PFSK-1 (cell line): Measurements from ENCODE around the gene ZNF319.

ENCODE experiments used
- FOXP2 ChIP-seq: optimal IDR thresholded peaks from 2 replicates; pipeline ENCODE3; 2011; ENCODE audit warnings: borderline replicate concordance, control low read depth, inconsistent platforms; ENCODE audit not compliant: insufficient read depth; ENCODE audit errors: extremely low read length, extremely low read depth
- POLR2AphosphoS5 ChIP-seq: IDR thresholded peaks from 2 replicates; pipeline ENCODE4 v1.6.1; 2012; ENCODE audit warnings: low read depth, mild to moderate bottlenecking, control low read depth, low read length, moderate library complexity
- SIN3A ChIP-seq: IDR thresholded peaks from 2 replicates; pipeline ENCODE4 v1.6.1; 2012; ENCODE audit warnings: mild to moderate bottlenecking, low read length, moderate library complexity, borderline replicate concordance; ENCODE audit not compliant: insufficient read depth
- TAF1 ChIP-seq: IDR thresholded peaks from 2 replicates; pipeline ENCODE4 v1.6.1; 2012; ENCODE audit warnings: low read length, control low read depth, borderline replicate concordance; ENCODE audit not compliant: insufficient read depth
- TF ChIP-seq, protein P1 (sequence below), 2 experiments: IDR thresholded peaks; 2 replicates each; pipeline versions ENCODE4 v1.6.1 to v1.8.0; 2011 to 2012; ENCODE audit warnings: low read depth in 2 of 2, low read length in 2 of 2, control low read depth in 1 of 2, inconsistent platforms in 1 of 2, mild to moderate bottlenecking in 1 of 2, moderate library complexity in 1 of 2; ENCODE audit not compliant: insufficient read depth in 1 of 2

DNA sequence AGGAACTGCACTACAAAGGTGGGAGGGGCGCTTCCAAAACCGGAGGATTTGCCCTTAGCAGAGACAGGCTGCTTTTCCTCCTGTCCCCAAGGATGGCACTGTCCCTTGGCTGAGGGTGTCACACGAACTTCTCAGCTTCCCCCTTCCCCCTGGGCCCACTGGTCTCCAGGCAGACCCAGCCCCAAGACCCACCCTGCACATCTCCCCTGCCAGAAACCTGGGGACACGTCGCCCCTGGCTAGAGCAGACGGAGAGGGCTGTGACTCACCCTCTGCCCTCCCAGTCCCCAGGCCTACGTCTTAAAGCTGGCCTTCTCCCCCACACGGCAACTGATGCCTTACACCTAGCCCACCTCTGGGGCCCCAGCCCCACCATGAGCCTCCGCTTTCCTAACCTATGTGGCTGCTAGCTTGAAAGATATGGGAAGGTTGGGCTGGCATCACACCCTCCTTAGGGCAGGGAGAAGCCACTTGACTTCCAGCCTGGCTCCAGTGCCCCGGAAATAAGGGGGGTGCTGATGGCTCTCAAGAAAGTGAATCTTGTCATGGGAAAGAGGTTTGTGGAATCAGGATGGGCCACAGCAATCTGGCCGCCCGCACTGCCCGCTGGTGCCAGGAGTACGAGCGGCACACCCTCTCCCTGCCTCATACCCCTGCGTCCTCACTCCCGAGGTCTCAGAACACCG is 4.6 kb downstream of the ZNF319 start:
- TF ChIP-seq FOXP2: no peak
- no peak for TF ChIP-seq TAF1
- TF ChIP-seq POLR2AphosphoS5: no peak
- TF ChIP-seq, protein P1, sequence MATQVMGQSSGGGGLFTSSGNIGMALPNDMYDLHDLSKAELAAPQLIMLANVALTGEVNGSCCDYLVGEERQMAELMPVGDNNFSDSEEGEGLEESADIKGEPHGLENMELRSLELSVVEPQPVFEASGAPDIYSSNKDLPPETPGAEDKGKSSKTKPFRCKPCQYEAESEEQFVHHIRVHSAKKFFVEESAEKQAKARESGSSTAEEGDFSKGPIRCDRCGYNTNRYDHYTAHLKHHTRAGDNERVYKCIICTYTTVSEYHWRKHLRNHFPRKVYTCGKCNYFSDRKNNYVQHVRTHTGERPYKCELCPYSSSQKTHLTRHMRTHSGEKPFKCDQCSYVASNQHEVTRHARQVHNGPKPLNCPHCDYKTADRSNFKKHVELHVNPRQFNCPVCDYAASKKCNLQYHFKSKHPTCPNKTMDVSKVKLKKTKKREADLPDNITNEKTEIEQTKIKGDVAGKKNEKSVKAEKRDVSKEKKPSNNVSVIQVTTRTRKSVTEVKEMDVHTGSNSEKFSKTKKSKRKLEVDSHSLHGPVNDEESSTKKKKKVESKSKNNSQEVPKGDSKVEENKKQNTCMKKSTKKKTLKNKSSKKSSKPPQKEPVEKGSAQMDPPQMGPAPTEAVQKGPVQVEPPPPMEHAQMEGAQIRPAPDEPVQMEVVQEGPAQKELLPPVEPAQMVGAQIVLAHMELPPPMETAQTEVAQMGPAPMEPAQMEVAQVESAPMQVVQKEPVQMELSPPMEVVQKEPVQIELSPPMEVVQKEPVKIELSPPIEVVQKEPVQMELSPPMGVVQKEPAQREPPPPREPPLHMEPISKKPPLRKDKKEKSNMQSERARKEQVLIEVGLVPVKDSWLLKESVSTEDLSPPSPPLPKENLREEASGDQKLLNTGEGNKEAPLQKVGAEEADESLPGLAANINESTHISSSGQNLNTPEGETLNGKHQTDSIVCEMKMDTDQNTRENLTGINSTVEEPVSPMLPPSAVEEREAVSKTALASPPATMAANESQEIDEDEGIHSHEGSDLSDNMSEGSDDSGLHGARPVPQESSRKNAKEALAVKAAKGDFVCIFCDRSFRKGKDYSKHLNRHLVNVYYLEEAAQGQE (IDR thresholded peaks at IDR 0.05; ENCODE audit: insufficient read depth in 1 of 2, low read depth in 2 of 2, low read length in 2 of 2): no peak
- no peak for TF ChIP-seq SIN3A
